GM18517 (cell line): ENCODE results near the gene FBLN2.

Experiments
- ATAC-seq: cut with Tn5 transposase; IDR thresholded peaks from one replicate; pipeline ENCODE4 v1.9.1; 2021; ENCODE audit warnings: mild to moderate bottlenecking, moderate library complexity; ENCODE audit not compliant: unreplicated experiment

FBLN2 gene

GRCh38 chr3:13563911-13564310 lies 15.0 kb downstream of the FBLN2 start:
- ATAC-seq = no peak

GRCh38 chr3:13564751-13565560 lies 16.0 kb downstream of the FBLN2 start:
- ATAC-seq = no peak

DNA sequence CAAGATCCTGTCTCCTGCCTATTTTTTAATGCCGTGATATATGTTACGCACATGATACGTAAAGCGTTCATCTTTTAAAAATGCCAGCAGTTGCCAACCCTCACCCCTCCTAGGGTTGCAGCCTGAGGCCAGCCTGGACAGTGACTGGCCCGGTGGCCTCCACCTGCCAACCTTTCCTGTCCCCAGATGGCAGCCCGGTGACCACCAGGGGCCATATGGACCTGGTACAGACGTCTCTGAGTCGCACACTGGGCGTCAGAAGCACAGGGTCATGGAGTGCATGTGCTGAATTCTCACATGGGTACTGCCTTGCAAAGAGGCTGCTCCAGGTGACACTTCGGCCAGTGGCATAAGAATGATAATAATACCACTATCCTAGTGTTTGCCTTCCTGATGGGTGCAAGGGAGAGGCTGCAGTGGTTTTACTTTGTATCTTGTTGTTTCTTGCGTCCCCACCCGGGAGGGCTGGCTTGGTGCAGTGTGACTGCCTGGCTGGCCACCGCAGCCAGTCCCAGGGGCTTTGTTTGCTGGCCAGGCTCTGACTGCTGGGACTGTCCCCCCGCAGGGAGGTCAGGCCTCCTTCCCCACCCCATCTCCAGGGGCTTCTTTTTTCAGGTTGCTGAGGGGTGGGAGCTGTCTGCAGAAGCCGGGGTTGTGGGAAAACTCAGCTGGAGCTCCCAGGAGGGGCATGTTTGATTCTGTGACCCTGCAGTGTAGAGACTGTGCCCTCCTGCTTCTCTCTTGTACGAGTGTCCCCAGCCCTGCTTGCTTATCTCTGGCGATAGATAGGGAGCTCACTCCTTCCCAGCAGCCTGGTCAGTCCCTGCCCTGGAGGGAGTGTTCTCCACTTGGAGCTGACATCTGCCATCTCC lies 16.9 kb downstream of the FBLN2 start:
- no peak for ATAC-seq

DNA sequence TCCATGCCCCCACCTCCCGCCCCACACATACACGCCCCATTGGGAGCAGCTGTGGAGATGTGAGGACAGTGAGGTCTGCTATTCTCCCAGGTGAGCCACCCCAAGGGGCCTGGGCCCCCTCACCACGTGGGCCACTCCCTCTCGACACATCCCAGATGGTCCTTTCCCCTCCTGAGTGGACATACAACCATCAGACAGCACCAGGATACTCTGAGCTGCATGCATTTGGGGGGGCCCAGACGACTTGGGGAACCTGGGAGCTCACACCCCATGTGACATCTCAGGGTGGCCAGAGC lies 17.5 kb downstream of the FBLN2 start:
- no peak for ATAC-seq

DNA sequence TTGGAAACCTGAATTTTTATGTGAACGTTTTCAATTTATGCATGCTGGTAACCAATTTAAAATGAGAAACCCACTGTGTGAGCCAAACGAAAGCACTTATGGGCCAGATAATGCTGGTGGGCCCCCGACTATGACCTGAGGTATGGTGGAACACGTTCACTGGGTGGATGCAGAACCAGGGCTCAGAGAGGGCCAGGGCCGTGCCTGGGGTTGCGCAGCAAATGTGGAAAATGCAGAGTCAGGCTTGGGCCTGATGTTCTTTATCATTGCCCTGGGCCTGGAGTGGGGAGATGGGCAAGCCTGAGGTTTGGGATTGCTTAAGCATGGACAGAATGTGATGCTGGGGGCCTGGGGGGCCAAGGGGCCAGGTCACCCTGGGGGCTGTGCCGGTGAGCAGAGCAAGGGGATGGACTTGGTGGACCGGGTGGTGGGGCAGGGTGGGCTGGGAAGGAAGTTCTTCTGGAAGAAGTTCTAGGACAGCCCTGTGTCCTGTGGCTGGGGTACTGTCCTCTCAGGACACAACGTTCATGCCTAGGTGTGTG lies 17.9 kb downstream of the FBLN2 start:
- no peak for ATAC-seq

GRCh38 chr3:13567684-13568514 lies 19.0 kb downstream of the FBLN2 start:
- ATAC-seq = no peak

GRCh38 chr3:13568515-13569028 lies 19.6 kb downstream of the FBLN2 start:
- ATAC-seq = no peak

- no peak for ATAC-seq
Measured at GRCh38 chr3:13569201-13569600, 20.3 kb downstream of the FBLN2 start.

GRCh38 chr3:13569641-13570390 lies 20.9 kb downstream of the FBLN2 start:
- no peak for ATAC-seq

DNA sequence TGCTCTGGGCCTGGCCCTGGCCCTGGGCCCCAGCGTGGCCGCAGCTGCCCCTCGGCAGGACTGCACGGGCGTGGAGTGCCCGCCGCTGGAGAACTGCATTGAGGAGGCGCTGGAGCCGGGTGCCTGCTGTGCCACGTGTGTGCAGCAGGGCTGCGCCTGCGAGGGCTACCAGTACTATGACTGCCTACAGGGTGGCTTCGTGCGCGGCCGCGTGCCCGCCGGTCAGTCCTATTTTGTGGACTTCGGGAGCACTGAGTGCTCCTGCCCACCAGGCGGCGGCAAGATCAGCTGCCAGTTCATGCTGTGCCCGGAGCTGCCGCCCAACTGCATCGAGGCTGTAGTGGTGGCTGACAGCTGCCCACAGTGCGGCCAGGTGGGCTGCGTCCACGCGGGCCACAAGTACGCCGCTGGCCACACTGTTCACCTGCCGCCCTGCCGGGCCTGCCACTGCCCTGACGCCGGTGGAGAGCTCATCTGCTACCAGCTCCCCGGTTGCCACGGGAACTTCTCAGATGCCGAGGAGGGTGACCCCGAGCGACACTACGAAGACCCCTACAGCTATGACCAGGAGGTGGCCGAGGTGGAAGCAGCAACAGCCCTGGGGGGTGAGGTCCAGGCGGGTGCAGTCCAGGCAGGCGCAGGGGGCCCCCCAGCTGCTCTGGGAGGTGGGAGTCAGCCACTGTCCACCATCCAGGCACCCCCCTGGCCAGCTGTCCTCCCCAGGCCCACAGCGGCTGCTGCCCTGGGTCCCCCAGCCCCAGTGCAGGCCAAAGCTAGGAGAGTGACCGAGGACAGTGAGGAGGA lies 21.7 kb downstream of the FBLN2 start:
- ATAC-seq = no peak

DNA sequence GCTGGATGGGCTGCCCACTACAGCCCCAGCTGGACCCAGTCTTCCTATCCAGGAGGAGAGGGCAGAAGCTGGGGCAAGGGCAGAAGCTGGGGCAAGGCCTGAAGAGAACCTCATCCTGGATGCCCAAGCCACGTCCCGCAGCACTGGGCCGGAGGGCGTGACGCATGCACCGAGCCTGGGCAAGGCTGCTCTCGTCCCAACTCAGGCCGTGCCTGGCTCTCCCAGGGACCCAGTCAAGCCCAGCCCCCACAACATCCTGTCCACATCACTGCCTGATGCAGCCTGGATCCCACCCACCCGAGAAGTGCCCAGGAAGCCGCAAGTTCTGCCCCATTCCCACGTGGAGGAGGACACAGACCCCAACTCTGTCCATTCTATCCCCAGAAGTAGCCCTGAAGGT lies 22.3 kb downstream of the FBLN2 start:
- no peak for ATAC-seq

GRCh38 chr3:13571831-13572750 lies 23.2 kb downstream of the FBLN2 start:
- ATAC-seq = no peak

GRCh38 chr3:13572926-13573623 lies 24.1 kb downstream of the FBLN2 start:
- no peak for ATAC-seq

- no peak for ATAC-seq
Measured at GRCh38 chr3:13574083-13574797, 25.3 kb downstream of the FBLN2 start.

DNA sequence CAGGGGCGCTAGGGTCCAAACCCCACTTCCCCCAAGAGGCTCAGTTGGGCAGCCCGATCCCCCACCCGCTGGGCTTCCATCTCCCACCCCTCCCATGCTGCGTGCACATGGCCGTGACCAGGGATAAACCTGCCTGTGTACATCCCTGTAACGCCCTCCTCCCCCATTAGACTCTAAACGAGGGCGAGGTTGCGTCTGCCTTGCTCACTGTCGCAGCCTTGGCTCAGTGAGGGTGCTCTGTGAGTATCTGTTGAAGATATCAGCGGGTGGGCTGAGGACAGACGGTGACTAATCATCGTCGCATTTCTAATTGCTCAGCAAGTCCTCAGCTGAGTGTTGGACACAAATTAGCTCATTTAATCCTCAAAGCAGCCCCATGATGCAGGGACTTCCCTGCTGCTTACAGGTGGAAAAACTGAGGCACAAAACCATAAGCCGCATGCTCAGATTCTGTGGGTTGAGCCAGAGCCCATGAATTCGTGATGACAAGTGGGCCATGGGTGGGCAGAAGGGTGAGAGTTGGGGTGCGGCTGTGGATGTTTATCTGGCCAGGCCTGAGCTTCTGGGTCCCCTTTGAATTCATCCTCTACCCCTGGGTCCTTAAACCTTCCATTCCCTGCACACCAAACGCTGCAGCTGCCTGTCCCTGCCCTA lies 26.0 kb downstream of the FBLN2 start:
- ATAC-seq = no peak

- ATAC-seq = no peak
Measured at GRCh38 chr3:13575459-13576061, 26.6 kb downstream of the FBLN2 start.
